HG02678 (cell line): ENCODE results near the gene TRIM4.

Experiments
- ATAC-seq: cut with Tn5 transposase; IDR thresholded peaks from one replicate; pipeline ENCODE4 v1.9.1; 2021; ENCODE audit warnings: mild to moderate bottlenecking, moderate library complexity; ENCODE audit not compliant: unreplicated experiment

TRIM4 gene

DNA sequence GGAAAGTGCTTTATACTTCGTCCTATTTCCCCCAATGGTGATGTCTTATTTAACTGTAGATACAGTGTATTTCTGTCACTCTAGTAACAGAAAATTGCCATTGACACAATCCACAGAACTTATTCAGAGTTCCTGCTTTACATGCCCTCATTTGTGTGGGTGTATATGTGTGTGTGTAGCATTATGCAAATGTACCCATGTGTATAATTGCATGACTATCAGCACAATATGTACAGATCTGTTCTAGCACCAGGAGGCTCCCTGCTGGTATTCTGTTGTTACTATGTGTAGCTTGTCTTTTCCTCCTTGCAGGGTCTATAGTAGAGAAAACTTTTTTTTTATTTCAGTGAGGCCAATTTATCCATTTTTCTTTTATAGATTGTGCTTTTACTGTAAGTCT lies 75.0 kb downstream of the TRIM4 start:
- no peak for ATAC-seq

DNA sequence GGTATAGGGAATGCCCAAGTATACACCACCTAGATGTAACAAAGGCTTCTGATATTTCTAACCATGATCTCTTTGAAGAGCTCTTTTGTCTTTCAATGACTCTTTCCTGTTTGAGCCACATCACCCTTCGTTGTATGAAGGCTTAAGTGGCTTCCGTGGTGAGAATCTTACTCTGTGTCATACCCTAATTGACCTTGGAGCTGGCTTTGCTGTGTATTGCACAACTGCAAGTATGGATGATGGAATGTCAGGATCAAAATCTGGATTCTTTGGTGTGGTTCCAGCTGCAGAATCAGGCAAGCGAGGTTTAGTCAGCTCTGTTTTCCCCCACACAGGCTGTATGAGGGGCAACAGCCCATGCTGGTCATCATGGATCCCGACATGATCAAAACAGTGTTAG lies 75.5 kb downstream of the TRIM4 start:
- no peak for ATAC-seq

DNA sequence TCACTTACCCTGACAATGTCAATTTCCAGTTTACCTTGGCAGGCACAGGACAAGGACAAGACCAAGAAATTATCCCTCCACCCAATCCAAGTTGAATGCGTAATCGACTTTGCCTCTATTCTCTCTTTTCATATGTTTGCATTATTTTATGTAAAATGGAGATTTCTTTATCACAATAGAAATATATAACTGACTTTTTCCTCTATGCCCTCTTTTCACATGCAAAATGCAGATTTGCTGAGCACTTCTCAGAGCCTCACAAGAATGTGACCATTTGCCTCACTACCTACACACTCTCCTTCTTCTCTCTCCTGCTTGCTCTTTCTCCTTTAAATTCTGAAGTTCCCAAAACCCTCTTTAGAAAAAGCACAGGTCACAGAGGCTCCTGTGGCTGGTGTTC lies 76.4 kb downstream of the TRIM4 start:
- ATAC-seq = no peak
